Bronchial epithelial cell (primary cell): Measurements from ENCODE around the gene RIPK1. TPM values are rescaled to one million over a fixed set of nuclear protein-coding genes. Genes with fewer than 3 reads are reported as not detected.
"Not testable (repeated sequence)": the region's sequence is repeated elsewhere in the genome, so short reads cannot be mapped to it uniquely, and the experiment has no call there.

Source experiments
- DNase-seq: peaks from one replicate; pipeline ENCODE4 v3.0.0-alpha.2; 2010; ENCODE audit warnings: low read depth
- FAIRE-seq: peaks from 2 replicates; lab custom pipeline; 2011; peaks lifted over from hg19 to GRCh38; lab: Jason Lieb, UNC
- H3K27me3 ChIP-seq: 2 replicates; pipeline ENCODE4 v1.5.1; 2011; ENCODE audit warnings: low read length; ENCODE audit not compliant: control insufficient read depth, insufficient read depth
- H3K36me3 ChIP-seq: 2 replicates; pipeline ENCODE4 v1.5.1; 2011; ENCODE audit warnings: low read length; ENCODE audit not compliant: control insufficient read depth, insufficient read depth
- H3K4me3 ChIP-seq: 2 replicates; pipeline ENCODE4 v1.5.1; 2011; ENCODE audit warnings: mild to moderate bottlenecking, low read depth, low read length, control low read depth
- CTCF ChIP-seq: IDR thresholded peaks from 2 replicates; pipeline ENCODE4 v1.5.1; 2011; ENCODE audit warnings: mild to moderate bottlenecking, moderate library complexity, low read length, control low read depth, inconsistent platforms; ENCODE audit not compliant: insufficient read depth, severe bottlenecking
- total RNA-seq: library from RNA; depleted of rRNA; stranded (reverse); fragments of >200 nt; gene quantifications from 2 replicates; pipeline ENCODE4 v1.2.1, GENCODE V29; 2014

Gene RIPK1
- total RNA-seq, 1 donor from 2014 or later = 12.6 TPM

- FAIRE-seq (no peak), DNase-seq (peak; percentile 87)
- H3K36me3 ChIP-seq = no peaks in the 10 kb centered on the region
- no peaks in the 10 kb centered on the region for H3K27me3 ChIP-seq
- H3K4me3 ChIP-seq = no peak overlapping the region
- no peak for TF ChIP-seq CTCF
Observed at GRCh38 chr6:3023663-3024483, 44.4 kb upstream of the RIPK1 start.

- no peaks in the 10 kb centered on the region for H3K27me3 ChIP-seq
- no peaks in the 10 kb centered on the region for H3K36me3 ChIP-seq
- no peak for FAIRE-seq
- no peak for DNase-seq
- TF ChIP-seq CTCF = no peak
- H3K4me3 ChIP-seq = no peak overlapping the region
Observed at GRCh38 chr6:3026791-3027626, 41.3 kb upstream of the RIPK1 start.

GRCh38 chr6:3028156-3028555 lies 40.1 kb upstream of the RIPK1 start:
- not testable (repeated sequence) for FAIRE-seq, H3K4me3 ChIP-seq, H3K27me3 ChIP-seq, DNase-seq, H3K36me3 ChIP-seq

GRCh38 chr6:3031857-3032640 lies 36.2 kb upstream of the RIPK1 start:
- Histone ChIP-seq H3K4me3 (no peak overlapping the region), H3K27me3 (no peaks in the 10 kb centered on the region), H3K36me3 (no peaks in the 10 kb centered on the region)
- DNase-seq (no peak), FAIRE-seq (no peak)
- no peak for TF ChIP-seq CTCF

GRCh38 chr6:3032986-3033385 lies 35.3 kb upstream of the RIPK1 start:
- Histone ChIP-seq H3K4me3 (no peak overlapping the region), H3K27me3 (no peaks in the 10 kb centered on the region), H3K36me3 (no peaks in the 10 kb centered on the region)
- TF ChIP-seq CTCF = no peak
- DNase-seq (peak; percentile 73), FAIRE-seq (no peak)
